GM19438 (cell line): ENCODE measurements around the gene PITX2.
"Not testable (repeated sequence)": the region's sequence is repeated elsewhere in the genome, so short reads cannot be mapped to it uniquely, and the experiment has no call there.

Experiments
- ATAC-seq: cut with Tn5 transposase; IDR thresholded peaks from one replicate; pipeline ENCODE4 v1.9.1; 2021; ENCODE audit warnings: low read depth; ENCODE audit not compliant: unreplicated experiment

Gene PITX2

GRCh38 chr4:110613745-110614144, 9.1 kb downstream of the PITX2 start:
- ATAC-seq, result no peak

- ATAC-seq, result no peak
Observed at GRCh38 chr4:110612631-110613269, 10.1 kb downstream of the PITX2 start.

DNA sequence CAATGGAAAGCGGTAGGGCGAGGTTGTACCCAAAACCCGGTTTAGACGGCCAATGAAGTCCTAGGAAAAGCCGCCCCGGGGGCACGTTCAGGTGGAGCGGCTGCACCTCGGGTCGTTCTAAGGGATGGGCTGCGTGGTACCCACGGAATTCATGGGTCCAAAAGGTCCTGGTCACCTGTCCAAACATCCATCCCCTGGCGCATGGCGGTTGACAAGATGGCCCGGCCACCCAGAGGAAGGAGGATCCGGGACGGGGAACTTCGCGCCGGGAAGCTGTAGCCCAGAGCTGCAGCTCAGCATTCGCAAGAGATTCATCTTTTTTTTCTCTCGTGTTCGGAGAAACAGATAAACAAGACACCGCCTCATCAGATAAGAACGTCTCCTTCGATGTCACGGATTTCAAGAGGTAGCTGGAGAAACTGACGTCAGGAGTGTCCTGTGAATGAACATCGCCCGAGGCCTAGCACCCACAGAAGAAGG, 10.9 kb downstream of the PITX2 start:
- ATAC-seq, result no peak

GRCh38 chr4:110610940-110611831, 11.7 kb downstream of the PITX2 start:
- ATAC-seq, result peak; percentile 84

- peak; percentile 10 for ATAC-seq
Observed at GRCh38 chr4:110610620-110610939, 12.3 kb downstream of the PITX2 start.

DNA sequence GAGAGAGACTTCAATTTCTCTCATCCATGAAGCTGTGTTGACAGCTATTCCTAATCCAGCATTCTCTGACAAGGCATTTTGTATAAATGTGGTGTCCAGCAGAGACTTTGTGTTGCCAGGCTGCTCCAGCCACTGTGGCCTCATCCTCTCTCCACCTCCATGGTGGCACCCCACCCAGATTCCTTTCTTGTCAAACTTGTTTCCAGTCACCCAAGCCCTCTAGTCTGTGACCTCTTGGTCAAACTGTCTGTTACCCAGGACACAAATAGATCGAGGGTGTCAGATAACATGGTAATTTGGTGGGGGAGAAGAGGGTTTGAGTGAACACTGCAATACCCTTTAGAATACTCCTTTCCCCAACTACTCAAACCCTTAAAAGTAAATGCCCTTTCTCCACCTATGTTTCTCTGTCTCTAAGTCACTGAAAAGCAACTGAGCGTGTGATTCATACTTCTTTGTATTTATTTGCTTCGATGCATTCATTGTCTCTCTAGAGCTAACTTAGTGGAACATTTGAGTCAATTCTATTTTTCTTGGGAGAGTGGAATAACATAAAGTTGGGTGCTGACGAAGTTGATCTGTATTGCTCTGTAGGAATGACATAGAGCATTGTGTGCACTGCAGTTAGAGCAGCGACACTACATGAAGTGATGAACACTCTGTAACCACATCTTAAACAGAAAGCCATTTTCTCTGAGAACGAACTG, 13.7 kb downstream of the PITX2 start:
- no peak for ATAC-seq

DNA sequence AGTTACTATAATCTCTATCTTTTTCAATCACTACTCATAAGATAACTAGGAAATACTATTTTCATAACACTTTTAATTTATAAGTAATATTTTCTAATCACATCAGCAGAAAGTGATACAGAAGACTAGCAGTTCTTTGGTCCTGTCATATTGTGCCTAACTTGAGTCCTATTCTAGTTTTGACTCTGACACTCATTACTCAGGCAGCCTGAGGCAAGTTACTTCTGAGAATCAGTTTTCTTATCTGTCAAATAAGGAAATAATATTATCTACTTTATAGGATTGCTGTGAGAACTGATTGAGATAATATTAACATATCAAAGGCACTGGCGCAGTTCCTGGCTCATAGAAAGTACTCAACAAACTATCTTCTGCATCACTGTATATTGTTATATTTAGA, 17.8 kb downstream of the PITX2 start:
- ATAC-seq, result no peak

GRCh38 chr4:110602061-110602460, 20.8 kb downstream of the PITX2 start:
- ATAC-seq, result no peak

DNA sequence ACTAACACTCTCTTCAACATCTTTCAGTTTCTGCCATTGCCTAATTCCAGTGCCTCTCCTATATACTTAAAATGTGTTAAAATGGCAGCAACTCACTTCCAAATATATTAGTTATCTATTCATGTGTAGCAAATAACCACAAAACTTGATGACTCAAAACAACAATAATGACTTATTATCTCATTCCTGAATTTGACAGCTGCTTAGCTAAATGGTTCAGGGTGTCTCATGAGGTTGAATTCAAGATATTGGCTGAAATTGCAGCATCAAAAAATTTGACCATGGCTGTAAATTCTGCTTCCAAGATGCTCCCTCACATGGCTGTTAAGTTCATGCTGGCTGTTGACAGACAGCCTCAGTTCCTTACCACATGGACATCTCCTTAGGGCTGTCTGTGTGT, 25.3 kb downstream of the PITX2 start:
- ATAC-seq, result no peak

DNA sequence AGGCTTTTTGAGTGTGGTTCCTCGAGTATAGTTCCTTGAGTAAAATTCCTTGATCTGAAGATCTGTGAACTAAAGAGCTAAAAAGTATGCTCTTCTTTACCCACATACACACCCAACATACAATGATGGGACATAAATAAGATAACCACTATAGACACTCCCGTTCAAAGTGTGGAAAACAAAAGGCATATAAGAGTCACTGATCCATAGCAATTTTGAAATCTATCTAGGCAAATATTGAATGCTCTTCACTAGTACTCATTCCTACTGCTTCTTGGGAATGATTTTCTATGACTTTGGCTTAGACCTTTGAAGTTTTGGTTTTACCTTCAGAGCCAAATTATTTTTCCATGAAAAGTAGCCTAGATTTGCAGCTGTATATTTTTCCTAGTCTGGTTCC, 26.4 kb downstream of the PITX2 start:
- no peak for ATAC-seq

- ATAC-seq, result no peak
Observed at GRCh38 chr4:110595583-110595982, 27.3 kb downstream of the PITX2 start.

GRCh38 chr4:110589297-110589696, 33.6 kb downstream of the PITX2 start:
- ATAC-seq, result no peak

- no peak for ATAC-seq
Observed at GRCh38 chr4:110587666-110588285, 35.1 kb downstream of the PITX2 start.

DNA sequence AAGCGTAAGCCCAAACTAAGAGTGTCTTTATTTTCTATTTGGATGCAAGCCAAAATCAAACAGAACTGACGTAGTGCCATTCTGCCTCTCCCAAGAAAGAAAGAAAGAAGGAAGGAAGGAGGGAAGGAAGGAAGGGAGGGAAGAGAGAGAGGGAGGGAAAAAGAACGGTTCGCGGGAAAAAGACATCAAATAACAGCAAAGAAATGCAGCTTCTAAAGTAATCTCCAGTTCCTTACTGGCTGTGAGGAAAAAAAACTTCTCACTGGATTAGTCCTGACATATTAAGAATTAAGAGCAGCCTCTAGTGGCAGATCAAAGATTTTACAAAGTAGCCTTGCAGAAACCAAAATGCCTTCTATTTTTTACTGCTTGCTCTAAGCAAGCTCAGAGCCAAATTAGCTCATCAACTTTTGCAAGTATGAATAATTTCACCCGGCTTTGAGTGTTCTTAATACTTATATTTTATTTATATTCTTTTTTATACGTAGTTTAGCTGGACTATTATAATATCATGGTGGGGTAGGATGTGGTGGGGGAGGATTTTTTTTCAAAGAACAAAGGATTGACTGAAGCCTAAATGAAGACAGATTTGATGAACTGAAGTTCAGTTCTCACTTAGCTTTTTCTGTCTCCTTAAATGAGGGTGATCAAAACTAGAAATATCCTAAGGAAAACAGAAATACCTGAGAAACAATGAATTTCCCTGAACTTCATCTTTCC, 36.6 kb downstream of the PITX2 start:
- no peak for ATAC-seq

- not testable (repeated sequence) for ATAC-seq
Observed at GRCh38 chr4:110576696-110577095, 46.2 kb downstream of the PITX2 start.
